Mesothelial cell of epicardium (in vitro differentiated cells): Measurements from ENCODE around the gene KCTD11. TPM values are rescaled to one million over a fixed set of nuclear protein-coding genes. Genes with fewer than 3 reads are reported as not detected.

ENCODE experiments used
- DNase-seq, 2 experiments: peaks; one replicate each; pipeline ENCODE4 v3.0.0; 2021; ENCODE audit warnings: low spot score in 2 of 2; ENCODE audit not compliant: unreplicated experiment in 2 of 2
- H3K27ac Mint-ChIP-seq: 2 replicates; pipeline ENCODE4 v1.8.0; 2021; ENCODE audit warnings: mixed read lengths
- H3K27me3 Mint-ChIP-seq: 2 replicates; pipeline ENCODE4 v1.8.0; 2021; ENCODE audit warnings: low read depth, mixed read lengths
- H3K36me3 Mint-ChIP-seq: 2 replicates; pipeline ENCODE4 v1.8.0; 2021; ENCODE audit warnings: mixed read lengths
- H3K4me1 Mint-ChIP-seq: 2 replicates; pipeline ENCODE4 v1.8.0; 2021; ENCODE audit warnings: mixed read lengths
- H3K4me3 Mint-ChIP-seq: 2 replicates; pipeline ENCODE4 v1.8.0; 2021; ENCODE audit warnings: mild to moderate bottlenecking, moderate library complexity, mixed read lengths
- H3K9me3 Mint-ChIP-seq: 2 replicates; pipeline ENCODE4 v1.8.0; 2021; ENCODE audit warnings: mixed read lengths
- total RNA-seq: library from RNA; stranded (reverse); gene quantifications from 3 replicates; pipeline ENCODE4 v1.2.1, GENCODE V29; 2021
- TF ChIP-seq, protein P1 (sequence below): fragments of 200-600 bp; sonication (generic); IDR thresholded peaks from one replicate; pipeline ENCODE4 v1.5.0; 2021; ENCODE audit warnings: antibody characterized with exemption; ENCODE audit not compliant: unreplicated experiment

The KCTD11 gene
- total RNA-seq, 1 donor from 2014 or later = 17.7 TPM

DNA sequence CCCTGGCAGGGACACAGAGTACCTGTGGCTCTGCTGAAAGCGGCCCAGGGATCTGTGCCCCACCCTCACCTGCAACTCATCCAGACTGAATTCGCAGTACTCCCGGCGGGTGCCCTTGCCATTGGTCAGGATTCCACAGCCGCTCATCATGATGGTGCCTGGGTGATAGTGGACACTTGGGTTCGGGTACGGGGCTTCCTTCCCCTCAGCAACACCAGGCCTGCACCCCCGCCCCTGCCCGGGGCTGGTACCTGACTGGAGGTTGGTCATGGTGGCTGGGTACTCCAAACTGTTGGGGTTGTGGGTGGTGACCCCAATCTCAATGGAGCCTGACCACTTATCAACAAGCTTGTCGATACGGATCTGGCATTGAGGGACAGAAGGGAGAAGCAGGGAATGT lies 25.8 kb upstream of the KCTD11 start:
- no peak for DNase-seq
- H3K36me3 Mint-ChIP-seq = peaks cover 15% of the 10 kb centered on the region
- H3K4me1 Mint-ChIP-seq = peaks cover 20% of the 10 kb centered on the region
- TF ChIP-seq, protein P1, sequence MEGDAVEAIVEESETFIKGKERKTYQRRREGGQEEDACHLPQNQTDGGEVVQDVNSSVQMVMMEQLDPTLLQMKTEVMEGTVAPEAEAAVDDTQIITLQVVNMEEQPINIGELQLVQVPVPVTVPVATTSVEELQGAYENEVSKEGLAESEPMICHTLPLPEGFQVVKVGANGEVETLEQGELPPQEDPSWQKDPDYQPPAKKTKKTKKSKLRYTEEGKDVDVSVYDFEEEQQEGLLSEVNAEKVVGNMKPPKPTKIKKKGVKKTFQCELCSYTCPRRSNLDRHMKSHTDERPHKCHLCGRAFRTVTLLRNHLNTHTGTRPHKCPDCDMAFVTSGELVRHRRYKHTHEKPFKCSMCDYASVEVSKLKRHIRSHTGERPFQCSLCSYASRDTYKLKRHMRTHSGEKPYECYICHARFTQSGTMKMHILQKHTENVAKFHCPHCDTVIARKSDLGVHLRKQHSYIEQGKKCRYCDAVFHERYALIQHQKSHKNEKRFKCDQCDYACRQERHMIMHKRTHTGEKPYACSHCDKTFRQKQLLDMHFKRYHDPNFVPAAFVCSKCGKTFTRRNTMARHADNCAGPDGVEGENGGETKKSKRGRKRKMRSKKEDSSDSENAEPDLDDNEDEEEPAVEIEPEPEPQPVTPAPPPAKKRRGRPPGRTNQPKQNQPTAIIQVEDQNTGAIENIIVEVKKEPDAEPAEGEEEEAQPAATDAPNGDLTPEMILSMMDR = no peak
- H3K27ac Mint-ChIP-seq = no peak overlapping the region
- H3K27me3 Mint-ChIP-seq = no peaks in the 10 kb centered on the region
- H3K9me3 Mint-ChIP-seq = no peaks in the 10 kb centered on the region
- H3K4me3 Mint-ChIP-seq = no peak overlapping the region

DNA sequence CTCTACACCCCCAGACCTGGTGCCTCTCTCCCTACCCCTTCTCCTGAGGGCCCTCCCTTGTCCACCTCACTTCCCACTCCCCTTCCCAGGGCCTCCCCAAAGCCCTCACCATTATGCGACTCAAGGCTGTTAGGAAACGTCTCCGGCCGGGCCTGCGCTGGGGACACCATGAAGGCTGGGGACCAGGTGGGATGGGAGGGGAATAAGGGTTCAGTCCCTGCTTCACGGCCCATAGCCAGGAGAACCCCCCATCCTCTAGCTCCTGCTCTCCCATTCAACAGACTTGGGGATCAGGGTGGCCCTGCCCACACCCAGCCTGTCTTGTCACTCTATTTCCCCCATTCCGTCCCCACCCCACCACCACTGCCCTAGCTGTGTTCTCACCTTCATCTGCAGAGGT lies 24.9 kb upstream of the KCTD11 start:
- TF ChIP-seq, protein P1 = no peak
- Mint-ChIP-seq H3K27me3 (no peaks in the 10 kb centered on the region), H3K27ac (no peak overlapping the region), H3K9me3 (no peaks in the 10 kb centered on the region), H3K4me3 (no peak overlapping the region), H3K4me1 (peaks cover 20% of the 10 kb centered on the region), H3K36me3 (peaks cover 9% of the 10 kb centered on the region)
- no peak for DNase-seq

DNA sequence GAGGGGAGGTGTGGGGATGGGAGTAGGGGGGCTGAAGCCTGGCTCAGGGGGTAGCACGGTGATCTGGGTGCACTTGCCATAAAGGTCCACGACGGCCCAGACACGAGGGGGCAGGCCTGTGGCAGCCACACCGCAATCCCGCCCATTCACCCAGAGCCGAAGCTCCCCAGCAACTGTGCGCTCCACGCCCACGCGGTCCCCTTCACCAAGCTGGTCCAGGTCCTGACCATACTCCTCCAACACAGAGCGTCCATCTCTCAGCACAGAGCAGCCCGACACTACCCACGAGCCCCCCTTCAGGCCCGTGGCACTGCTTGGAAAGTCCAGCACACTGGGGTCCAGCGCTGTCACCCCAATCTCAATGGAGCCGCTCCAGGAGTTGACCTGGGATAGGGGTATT lies 24.5 kb upstream of the KCTD11 start:
- TF ChIP-seq, protein P1 = no peak
- DNase-seq = no peak
- Mint-ChIP-seq H3K9me3 (no peaks in the 10 kb centered on the region), H3K27ac (no peak overlapping the region), H3K27me3 (no peaks in the 10 kb centered on the region), H3K4me1 (peaks cover 24% of the 10 kb centered on the region), H3K4me3 (peak overlapping the region; percentile 24), H3K36me3 (peaks cover 9% of the 10 kb centered on the region)

DNA sequence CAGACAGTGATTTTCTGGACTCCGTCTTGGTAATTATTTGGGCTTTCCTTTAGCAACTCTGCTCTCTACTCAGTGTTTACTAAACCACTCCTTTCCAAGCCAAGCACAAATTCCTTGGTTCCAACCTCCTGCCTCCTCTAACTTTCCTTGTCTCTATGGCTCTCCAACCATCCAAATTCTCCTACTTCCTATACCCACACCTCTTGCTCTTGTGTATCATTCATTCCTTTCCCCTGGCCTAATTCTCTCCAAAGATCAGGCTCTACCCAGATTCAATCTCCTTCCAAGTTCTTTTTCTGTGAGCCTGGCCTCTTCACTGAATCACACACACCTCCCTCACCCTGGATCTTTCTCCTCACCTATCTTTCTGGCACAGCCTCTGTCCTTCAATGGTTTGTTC lies 24.0 kb upstream of the KCTD11 start:
- H3K4me3 Mint-ChIP-seq = peak overlapping the region; percentile 89
- no peaks in the 10 kb centered on the region for H3K27me3 Mint-ChIP-seq
- TF ChIP-seq, protein P1 = no peak
- H3K27ac Mint-ChIP-seq = peak overlapping the region; percentile 83
- no peaks in the 10 kb centered on the region for H3K9me3 Mint-ChIP-seq
- H3K36me3 Mint-ChIP-seq = peaks cover 9% of the 10 kb centered on the region
- peaks cover 28% of the 10 kb centered on the region for H3K4me1 Mint-ChIP-seq
- no peak for DNase-seq

DNA sequence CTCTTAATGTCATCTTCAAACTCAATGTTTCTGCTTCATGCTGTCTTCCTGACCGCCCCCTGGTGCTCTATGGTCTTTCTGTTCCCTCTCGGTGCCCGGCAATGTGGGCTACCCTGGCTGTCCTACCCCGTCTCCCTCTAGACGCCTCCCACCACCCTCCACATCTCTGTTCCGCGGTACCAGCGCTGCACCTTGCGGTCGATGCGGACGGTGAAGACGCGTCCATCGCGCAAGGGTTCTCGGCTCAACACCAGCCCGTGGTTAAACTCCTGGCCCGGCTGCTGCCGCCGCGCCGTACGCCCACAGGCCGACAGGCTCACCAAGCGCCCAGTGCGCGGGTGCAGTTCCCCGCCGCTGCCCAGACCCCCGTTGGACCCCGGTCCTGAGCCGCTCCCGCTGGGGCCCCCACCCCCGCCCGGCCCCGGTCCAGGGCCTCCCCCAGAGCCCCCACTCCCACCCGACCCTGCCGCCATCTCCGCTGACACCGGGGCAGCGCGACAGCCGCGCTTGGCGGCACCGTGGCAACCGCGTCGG lies 23.1 kb upstream of the KCTD11 start, which contains the start of gene NEURL4:
NEURL4 (minus strand) TSS at position 496 of the 534 bp plus-strand sequence; CDS start at position 473, 23 bp downstream.
- Mint-ChIP-seq H3K27me3 (no peaks in the 10 kb centered on the region), H3K36me3 (peaks cover 6% of the 10 kb centered on the region), H3K4me1 (peaks cover 31% of the 10 kb centered on the region), H3K9me3 (no peaks in the 10 kb centered on the region), H3K4me3 (peak within 1 kb of the TSS; percentile 89), H3K27ac (peak within 1 kb of the TSS; percentile 97)
- TF ChIP-seq, protein P1 = no peak
- DNase-seq = no peak
